Immature natural killer cell (primary cell): ENCODE measurements around the gene MMP28. TPM values are rescaled to one million over a fixed set of nuclear protein-coding genes. Genes with fewer than 3 reads are reported as not detected.

Source experiments
- DNase-seq, 3 donors: peaks; one replicate each; pipeline ENCODE4 v3.0.0; 2022; ENCODE audit warnings: mixed read lengths in 1 of 3
- H3K27ac Mint-ChIP-seq, 6 donors: one replicate each; pipeline ENCODE4 v1.8.0; 2020; ENCODE audit warnings: mixed read lengths in 6 of 6, mild to moderate bottlenecking in 5 of 6, inconsistent platforms in 4 of 6, moderate library complexity in 3 of 6
- H3K27me3 Mint-ChIP-seq, 3 donors: one replicate each; pipeline ENCODE4 v1.8.0; 2020 to 2021; ENCODE audit warnings: low read depth in 3 of 3, mild to moderate bottlenecking in 3 of 3, mixed read lengths in 3 of 3, moderate library complexity in 3 of 3, inconsistent platforms in 1 of 3
- H3K36me3 Mint-ChIP-seq, 3 donors: one replicate each; pipeline ENCODE4 v1.8.0; 2020; ENCODE audit warnings: mixed read lengths in 3 of 3, inconsistent platforms in 2 of 3, mild to moderate bottlenecking in 2 of 3
- H3K4me1 Mint-ChIP-seq, 2 donors: one replicate each; pipeline ENCODE4 v1.8.0; 2020; ENCODE audit warnings: inconsistent platforms in 2 of 2, mild to moderate bottlenecking in 2 of 2, mixed read lengths in 2 of 2, moderate library complexity in 1 of 2
- H3K4me3 Mint-ChIP-seq, 5 donors: one replicate each; pipeline ENCODE4 v1.8.0; 2020; ENCODE audit warnings: mild to moderate bottlenecking in 5 of 5, mixed read lengths in 5 of 5, inconsistent platforms in 3 of 5, moderate library complexity in 3 of 5
- H3K9me3 Mint-ChIP-seq, 6 donors: one replicate each; pipeline ENCODE4 v1.8.0; 2020; ENCODE audit warnings: mild to moderate bottlenecking in 6 of 6, mixed read lengths in 6 of 6, inconsistent platforms in 4 of 6, moderate library complexity in 3 of 6
- polyA plus RNA-seq, 3 donors: library from polyadenylated mRNA; unstranded; fragments of 300-500 nt; fragmentation: Illumina TruSeq; gene quantifications; one replicate each; pipeline ENCODE4 v1.2.3, GENCODE V29; 2021

The MMP28 gene
- polyA plus RNA-seq, 3 donors from 2014 or later = not detected

GRCh38 chr17:35740997-35741931 lies 54.2 kb downstream of the MMP28 start:
- H3K27ac Mint-ChIP-seq = no peak overlapping the region
- peaks cover 5 to 10% of the 10 kb centered on the region in 2 donors for H3K4me1 Mint-ChIP-seq
- H3K27me3 Mint-ChIP-seq = peaks cover 6 to 15% (median 11%) of the 10 kb centered on the region in 3 donors

GRCh38 chr17:35740216-35740615 lies 55.2 kb downstream of the MMP28 start:
- Mint-ChIP-seq H3K27ac (no peak overlapping the region), H3K9me3 (no peaks in the 10 kb centered on the region), H3K27me3 (peaks cover 6 to 15% (median 11%) of the 10 kb centered on the region in 3 donors), H3K36me3 (no peaks in the 10 kb centered on the region), H3K4me3 (no peak overlapping the region), H3K4me1 (peaks cover 5 to 10% of the 10 kb centered on the region in 2 donors)
- DNase-seq = no peak

More at GRCh38 chr17:35740997-35741931, 54.2 kb downstream of the MMP28 start:
- peak overlapping the region in 3 of 5 donors; percentile 5 to 52 (median 46) for H3K4me3 Mint-ChIP-seq
- DNase-seq = peak in 2 of 3 donors; percentile 19 to 21
- no peaks in the 10 kb centered on the region for H3K9me3 Mint-ChIP-seq
- H3K36me3 Mint-ChIP-seq = no peaks in the 10 kb centered on the region

DNA sequence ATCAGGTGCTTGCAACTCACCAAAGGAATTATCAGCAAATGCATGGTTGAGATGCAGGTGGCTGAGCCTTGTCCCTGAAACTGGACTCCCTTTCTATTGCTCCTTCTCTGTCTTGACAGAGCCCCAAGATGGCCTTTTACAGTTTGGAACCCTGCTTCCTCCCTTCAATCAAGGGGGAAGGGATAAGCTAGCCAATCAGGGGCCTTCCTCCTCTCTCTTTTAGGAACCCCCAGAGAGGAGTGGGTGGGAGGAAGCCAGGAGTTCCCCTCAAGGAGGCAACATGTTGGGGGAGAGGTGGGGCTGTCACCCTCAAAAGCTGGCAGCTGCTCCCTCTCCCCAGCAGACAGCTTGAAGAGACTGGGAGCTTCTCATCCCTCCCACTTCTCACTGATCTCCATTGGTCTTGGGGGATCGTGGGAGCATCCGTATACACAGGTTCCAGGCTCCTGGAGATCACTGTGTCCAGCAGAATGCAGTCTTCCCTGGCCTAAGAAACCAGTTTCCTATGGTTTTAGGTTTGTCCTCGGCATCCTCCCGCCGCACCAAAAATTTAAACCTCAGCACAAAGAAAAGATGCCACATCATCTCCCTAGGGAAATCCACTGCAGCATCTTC lies 56.8 kb downstream of the MMP28 start:
- no peak overlapping the region for H3K27ac Mint-ChIP-seq
- H3K4me3 Mint-ChIP-seq = no peak overlapping the region
- peaks cover 5 to 11% (median 9%) of the 10 kb centered on the region in 3 donors for H3K27me3 Mint-ChIP-seq
- no peak for DNase-seq
- no peaks in the 10 kb centered on the region for H3K9me3 Mint-ChIP-seq
- H3K4me1 Mint-ChIP-seq = peaks cover 5 to 10% of the 10 kb centered on the region in 2 donors
- no peaks in the 10 kb centered on the region for H3K36me3 Mint-ChIP-seq

DNA sequence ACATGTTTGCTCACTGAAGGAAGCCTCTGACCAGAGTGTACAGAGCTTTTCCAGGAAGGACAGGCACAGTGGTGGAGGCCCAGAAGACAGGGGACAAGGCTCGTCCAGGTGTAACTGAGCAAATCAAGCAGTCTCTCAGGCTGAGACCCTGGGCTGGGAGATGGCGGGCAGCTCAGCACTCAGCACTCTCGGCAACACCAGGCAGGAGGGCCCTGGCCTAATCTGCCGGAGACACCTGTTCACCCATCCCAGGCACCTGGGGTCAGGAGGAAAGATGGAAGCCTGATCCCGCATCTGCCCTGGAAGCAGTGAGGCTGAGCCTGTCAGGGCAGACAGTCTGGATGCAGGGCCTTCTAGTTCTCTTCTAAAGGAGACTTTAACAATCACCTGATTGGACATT lies 59.2 kb downstream of the MMP28 start:
- peaks cover 0 to 10% (median 2%) of the 10 kb centered on the region in 3 donors for H3K27me3 Mint-ChIP-seq
- no peak for DNase-seq
- H3K36me3 Mint-ChIP-seq = no peaks in the 10 kb centered on the region
- H3K4me1 Mint-ChIP-seq = peaks cover 1 to 10% of the 10 kb centered on the region in 2 donors
- H3K27ac Mint-ChIP-seq = no peak overlapping the region
- H3K4me3 Mint-ChIP-seq = no peak overlapping the region
- no peaks in the 10 kb centered on the region for H3K9me3 Mint-ChIP-seq

DNA sequence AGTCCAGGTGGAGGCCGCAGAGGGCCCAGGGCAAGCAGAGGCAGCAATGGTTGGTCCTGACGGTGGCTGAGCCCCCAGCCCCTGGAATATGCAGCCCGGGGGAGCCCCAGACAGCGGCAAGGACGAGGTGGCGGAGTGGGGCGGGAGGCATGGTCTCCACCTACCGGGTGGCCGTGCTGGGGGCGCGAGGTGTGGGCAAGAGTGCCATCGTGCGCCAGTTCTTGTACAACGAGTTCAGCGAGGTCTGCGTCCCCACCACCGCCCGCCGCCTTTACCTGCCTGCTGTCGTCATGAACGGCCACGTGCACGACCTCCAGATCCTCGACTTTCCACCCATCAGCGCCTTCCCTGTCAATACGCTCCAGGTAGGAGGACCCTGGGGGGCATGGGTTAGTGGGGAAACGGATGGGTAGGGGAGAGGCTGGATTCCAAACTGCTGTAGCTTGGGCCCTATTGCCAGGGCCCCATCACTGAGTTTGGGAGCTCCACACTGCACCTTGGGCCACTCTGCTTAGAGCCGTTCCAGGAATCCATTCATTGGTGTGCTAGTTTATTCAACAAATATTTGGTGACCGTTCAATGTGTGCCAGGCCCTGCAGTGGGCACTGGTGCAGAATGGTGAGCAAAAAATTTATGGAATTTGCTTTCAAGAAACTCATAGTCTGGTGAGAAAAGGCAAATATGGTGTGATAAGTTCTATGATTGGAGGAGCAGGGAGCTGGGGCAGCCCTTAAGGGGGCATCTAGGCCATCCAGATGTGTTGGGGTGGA lies 60.2 kb downstream of the MMP28 start:
- Mint-ChIP-seq H3K27me3 (peaks cover 0 to 9% (median 2%) of the 10 kb centered on the region in 3 donors), H3K4me1 (peaks cover 11 to 16% of the 10 kb centered on the region in 2 donors), H3K4me3 (no peak overlapping the region), H3K36me3 (peaks cover 0 to 8% (median 3%) of the 10 kb centered on the region in 3 donors), H3K27ac (no peak overlapping the region), H3K9me3 (no peaks in the 10 kb centered on the region)
- DNase-seq = no peak

- Mint-ChIP-seq H3K4me1 (peaks cover 12 to 16% of the 10 kb centered on the region in 2 donors), H3K27me3 (peaks cover 0 to 4% (median 2%) of the 10 kb centered on the region in 3 donors), H3K27ac (no peak overlapping the region), H3K9me3 (no peaks in the 10 kb centered on the region), H3K36me3 (peaks cover 0 to 13% (median 3%) of the 10 kb centered on the region in 3 donors), H3K4me3 (no peak overlapping the region)
- DNase-seq = no peak
Observed at GRCh38 chr17:35734396-35734795, 61.0 kb downstream of the MMP28 start.

DNA sequence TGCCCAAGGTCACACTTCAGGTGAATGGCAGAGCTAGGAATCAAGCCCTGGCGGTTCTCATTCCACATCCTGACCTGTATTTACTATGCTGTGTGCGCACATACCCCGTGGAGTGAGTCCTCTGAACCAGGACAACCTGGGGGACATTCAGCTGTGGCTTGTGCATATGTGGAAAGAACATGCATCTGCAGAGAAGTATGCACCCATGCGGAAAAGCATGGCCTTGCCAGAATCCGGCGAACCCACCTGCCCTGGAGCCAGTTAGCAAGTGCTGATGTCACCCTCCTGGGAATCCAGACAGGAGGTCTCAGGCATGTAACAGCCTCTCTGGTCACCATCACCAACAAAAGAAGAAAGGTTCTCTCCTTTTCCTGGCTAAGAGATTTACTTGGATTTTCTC lies 62.1 kb downstream of the MMP28 start:
- Mint-ChIP-seq H3K4me3 (peak overlapping the region in 3 of 5 donors; percentile 27 to 76 (median 72)), H3K27ac (peak overlapping the region in 1 of 6 donors; percentile 26), H3K36me3 (peaks cover 0 to 18% (median 9%) of the 10 kb centered on the region in 3 donors)

GRCh38 chr17:35732806-35733136 lies 62.7 kb downstream of the MMP28 start:
- peaks cover 5 to 19% (median 13%) of the 10 kb centered on the region in 3 donors for H3K36me3 Mint-ChIP-seq
- no peak for DNase-seq
- H3K27ac Mint-ChIP-seq = peak overlapping the region in 2 of 6 donors; percentile 7 to 26
- H3K9me3 Mint-ChIP-seq = no peaks in the 10 kb centered on the region
- H3K4me3 Mint-ChIP-seq = peak overlapping the region; percentile 27 to 80 (median 72)
- peaks cover 2 to 3% (median 2%) of the 10 kb centered on the region in 3 donors for H3K27me3 Mint-ChIP-seq
- peaks cover 12 to 16% of the 10 kb centered on the region in 2 donors for H3K4me1 Mint-ChIP-seq

More for the DNA sequence above, 62.1 kb downstream of the MMP28 start:
- Mint-ChIP-seq H3K4me1 (peaks cover 12 to 16% of the 10 kb centered on the region in 2 donors), H3K9me3 (no peaks in the 10 kb centered on the region), H3K27me3 (peaks cover 2 to 3% (median 2%) of the 10 kb centered on the region in 3 donors)
- DNase-seq = no peak

DNA sequence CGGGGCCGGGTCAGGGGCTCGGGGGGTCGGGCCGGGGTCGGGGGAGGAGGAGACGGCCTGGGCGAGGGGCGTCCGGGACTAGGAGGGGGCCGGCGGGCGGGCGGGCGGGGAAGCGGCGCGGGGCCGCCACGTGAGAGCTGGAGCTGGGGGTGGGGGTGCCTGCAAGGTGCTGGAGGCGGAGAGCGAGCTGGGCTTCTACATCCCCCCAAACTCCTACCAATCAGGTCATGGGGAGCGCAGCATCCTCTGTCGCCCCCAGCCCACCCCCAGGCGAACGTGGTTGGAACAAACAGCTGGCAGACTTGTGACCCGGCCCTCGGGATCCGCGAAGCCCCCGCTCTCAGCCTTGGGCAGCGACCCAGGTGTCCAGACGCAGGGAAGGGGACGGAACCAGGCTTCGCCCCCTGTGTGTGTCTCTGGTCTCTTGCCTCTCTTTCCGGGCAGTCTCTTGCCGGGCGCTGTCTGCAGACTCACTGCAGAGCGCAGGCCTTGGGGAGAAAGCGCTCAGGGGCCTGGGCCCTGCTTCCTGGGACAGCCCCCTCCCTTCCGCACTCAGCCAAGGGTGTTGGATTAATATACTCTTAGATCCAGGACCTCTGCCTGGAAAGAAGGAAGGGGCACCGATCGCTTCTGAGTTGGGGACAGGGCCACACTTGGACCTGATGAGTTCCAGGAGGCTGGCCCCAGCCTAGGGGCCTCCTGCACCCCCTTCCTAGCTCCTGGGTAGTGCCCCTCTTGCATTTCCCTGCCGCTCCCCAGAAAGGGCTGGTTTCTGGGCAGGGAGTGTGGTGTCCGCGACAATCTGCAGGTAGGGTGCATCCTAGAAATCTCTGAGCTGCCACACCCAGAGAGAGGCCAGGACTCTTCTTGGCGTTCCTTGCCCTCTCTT lies 63.3 kb downstream of the MMP28 start:
- H3K9me3 Mint-ChIP-seq = no peaks in the 10 kb centered on the region
- DNase-seq = no peak
- H3K27ac Mint-ChIP-seq = peak overlapping the region in 2 of 6 donors; percentile 12 to 50

DNA sequence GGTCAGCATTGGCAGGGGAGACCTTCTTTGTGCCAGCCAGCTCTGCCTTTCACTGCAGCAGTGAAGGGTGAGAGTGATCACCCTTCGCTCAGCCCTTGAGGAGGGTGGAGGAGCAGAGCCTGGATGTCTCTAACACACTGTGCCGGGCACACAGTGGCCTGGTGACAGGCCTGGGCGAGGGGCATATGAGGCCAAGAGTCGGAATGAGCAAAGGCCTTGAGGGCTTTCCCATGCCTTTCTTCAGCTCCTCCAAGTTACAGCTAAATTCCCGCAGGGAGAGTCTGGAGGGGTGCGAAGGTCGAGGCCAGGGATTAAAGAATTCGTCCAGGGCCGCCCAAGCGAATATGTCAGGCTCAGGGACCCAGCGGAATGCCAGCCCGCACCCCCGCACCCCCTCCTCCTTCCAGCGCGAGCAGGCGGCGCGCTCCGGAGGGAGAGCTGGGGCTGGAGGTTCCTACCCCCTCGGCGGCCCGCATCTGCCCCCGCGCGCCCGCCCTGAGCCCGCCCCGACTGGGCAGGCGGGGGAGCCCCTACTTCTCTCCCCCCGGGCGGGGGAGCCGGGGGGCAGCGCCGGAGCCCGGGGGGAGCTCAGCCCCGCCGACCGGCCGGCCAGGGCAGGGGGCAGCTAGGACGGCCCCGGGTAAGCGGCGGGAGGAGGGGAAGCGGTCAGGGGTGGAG lies 64.1 kb downstream of the MMP28 start, which contains the start of gene RASL10B:
Gene RASL10B, plus strand, starts transcription at position 401 of the 678 bp plus-strand sequence. CDS start 3,546 bp downstream, outside the sequence.
- H3K27ac Mint-ChIP-seq = peak within 1 kb of the TSS in 4 of 6 donors; percentile 3 to 53 (median 30)

More for the DNA sequence above, 63.3 kb downstream of the MMP28 start:
- Mint-ChIP-seq H3K4me3 (peak overlapping the region; percentile 63 to 80 (median 72)), H3K36me3 (peaks cover 9 to 25% (median 20%) of the 10 kb centered on the region in 3 donors), H3K4me1 (peaks cover 12 to 16% of the 10 kb centered on the region in 2 donors), H3K27me3 (peaks cover 0 to 3% (median 2%) of the 10 kb centered on the region in 3 donors)

GRCh38 chr17:35730400-35731005 lies 64.9 kb downstream of the MMP28 start:
- H3K4me1 Mint-ChIP-seq = peaks cover 12 to 16% of the 10 kb centered on the region in 2 donors
- H3K9me3 Mint-ChIP-seq = no peaks in the 10 kb centered on the region
- no peak overlapping the region for H3K27ac Mint-ChIP-seq
- no peak for DNase-seq
- peaks cover 1 to 3% (median 2%) of the 10 kb centered on the region in 3 donors for H3K27me3 Mint-ChIP-seq
- peaks cover 13 to 31% (median 24%) of the 10 kb centered on the region in 3 donors for H3K36me3 Mint-ChIP-seq
- peak overlapping the region; percentile 76 to 85 (median 81) for H3K4me3 Mint-ChIP-seq

More for the DNA sequence above, 64.1 kb downstream of the MMP28 start, which contains the start of gene RASL10B:
- peaks cover 9 to 26% (median 20%) of the 10 kb centered on the region in 3 donors for H3K36me3 Mint-ChIP-seq
- H3K9me3 Mint-ChIP-seq = no peaks in the 10 kb centered on the region
- H3K27me3 Mint-ChIP-seq = peaks cover 1 to 3% (median 2%) of the 10 kb centered on the region in 3 donors
- DNase-seq = peak; percentile 44 to 50 (median 46)
- peaks cover 12 to 16% of the 10 kb centered on the region in 2 donors for H3K4me1 Mint-ChIP-seq
- peak within 1 kb of the TSS; percentile 76 to 85 (median 81) for H3K4me3 Mint-ChIP-seq
